ENCODE data around the gene DCBLD2. TPM values are rescaled to one million over a fixed set of nuclear protein-coding genes. Genes with fewer than 3 reads are reported as not detected.

DCBLD2 gene
- total RNA-seq, 1 experiment from 2014 or later: 48.0 TPM

DNA sequence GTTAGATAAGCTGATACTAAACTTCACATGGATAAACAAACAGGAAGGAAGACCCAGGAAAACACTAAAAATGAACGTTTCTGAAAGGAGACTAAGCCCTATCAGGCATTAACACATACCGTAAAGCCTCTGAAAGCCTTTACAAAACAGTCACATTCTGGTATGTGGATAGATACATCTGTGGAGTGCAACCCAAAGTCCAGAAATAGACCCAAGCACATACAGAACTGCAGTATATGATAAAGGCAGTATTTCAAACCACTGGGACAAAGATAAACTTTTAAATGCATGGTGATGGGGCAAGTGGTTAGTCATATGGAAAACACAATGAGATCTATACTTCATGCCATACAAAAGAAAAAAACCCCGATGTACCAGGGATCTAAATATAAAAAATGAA, 26.0 kb downstream of the DCBLD2 start:
- no peak overlapping the region for H4K8ac ChIP-seq (replicated peaks; ENCODE audit: insufficient read length, low read depth, low read length)
- H3K27me3 ChIP-seq (ENCODE audit: insufficient read depth, low read length): no peaks in the 10 kb centered on the region
- H2BK12ac ChIP-seq (ENCODE audit: insufficient read length, low read depth, low read length): no peak overlapping the region
- no peak overlapping the region for H2AK5ac ChIP-seq (ENCODE audit: insufficient read length, low read length)
- H3K4me1 ChIP-seq (ENCODE audit: insufficient read depth, low read length): no peaks in the 10 kb centered on the region
- WGBS (ENCODE audit: extremely low coverage, insufficient read length, low lambda C conversion rate): no CpG with 5 or more reads among the region's 3 CpGs
- H3K4me3 Mint-ChIP-seq: no peak overlapping the region
- no peak overlapping the region for H3K4me2 ChIP-seq (ENCODE audit: insufficient read depth, insufficient read length, low read length)
- no peak for TF ChIP-seq CTCF (conservative IDR thresholded peaks at IDR 0.05)
- no peak overlapping the region for H3K27ac ChIP-seq (ENCODE audit: insufficient read length, low read depth, low read length)
- H3K27me3 Mint-ChIP-seq (ENCODE audit: low read depth): no peaks in the 10 kb centered on the region
- no peak overlapping the region for H2BK15ac ChIP-seq (ENCODE audit: low read depth, low read length)
- H2AFZ ChIP-seq (ENCODE audit: low read length): no peak overlapping the region
- no peaks in the 10 kb centered on the region for H3K79me1 ChIP-seq (ENCODE audit: insufficient read depth, low read depth, low read length, poor library complexity, severe bottlenecking)
- no peak overlapping the region for H3K18ac ChIP-seq (ENCODE audit: insufficient read length, low read depth, low read length)
- H2BK120ac ChIP-seq (ENCODE audit: low read depth, low read length, poor library complexity, severe bottlenecking): no peak overlapping the region
- peaks cover 0 to 5% of the 10 kb centered on the region in 2 experiments; a peak in 2 of 5 replicates for H3K9me3 Mint-ChIP-seq
- no peaks in the 10 kb centered on the region for H3K23me2 ChIP-seq (ENCODE audit: insufficient read length, low read depth, low read length, poor library complexity, severe bottlenecking)
- H3K79me2 ChIP-seq (ENCODE audit: insufficient read depth, low read length): no peaks in the 10 kb centered on the region
- DNase-seq: no peak
- no peak overlapping the region for H3K23ac ChIP-seq (ENCODE audit: insufficient read length, low read depth, low read length)
- H3K27ac Mint-ChIP-seq: peak overlapping the region in 1 of 3 experiments; percentile 49; a peak in 1 of 7 replicates
- H3K14ac ChIP-seq (ENCODE audit: insufficient read depth, low read length): no peak overlapping the region
- H3T11ph ChIP-seq (ENCODE audit: low read length): no peak overlapping the region
- H2BK20ac ChIP-seq (ENCODE audit: low read depth, low read length, poor library complexity, severe bottlenecking): no peak overlapping the region
- H3K4ac ChIP-seq (ENCODE audit: low read depth, low read length): no peak overlapping the region
- peaks cover 10 to 13% of the 10 kb centered on the region in 2 experiments; a peak in 2 of 4 replicates for H3K4me1 Mint-ChIP-seq
- H3K9ac ChIP-seq (ENCODE audit: extremely low read depth, insufficient read length, low read length): no peak overlapping the region
- H3K9me3 ChIP-seq (ENCODE audit: control insufficient read depth, low read depth, low read length): no peaks in the 10 kb centered on the region
- H4K5ac ChIP-seq (ENCODE audit: insufficient read length, low read depth, low read length): no peak overlapping the region
- H3K36me3 Mint-ChIP-seq (ENCODE audit: insufficient read depth in 1 of 3, low read depth in 3 of 3): peaks cover 26 to 28% (median 26%) of the 10 kb centered on the region in 3 experiments
- H4K91ac ChIP-seq (ENCODE audit: insufficient read length, low read depth, low read length): no peak overlapping the region
- H2BK5ac ChIP-seq (ENCODE audit: insufficient read length, low read length): no peak overlapping the region
- H3K56ac ChIP-seq (ENCODE audit: insufficient read length, low read depth, low read length): no peak overlapping the region
- no peaks in the 10 kb centered on the region for H4K20me1 ChIP-seq (ENCODE audit: control insufficient read depth, insufficient read depth, insufficient read length)
